K562 (cell line): ENCODE data around the gene SLX4IP. TPM values are rescaled to one million over a fixed set of nuclear protein-coding genes. Genes with fewer than 3 reads are reported as not detected.

Source experiments
- ATAC-seq: fragments of 200-7000 bp; cut with Tn5 transposase; 3 replicates; pipeline ENCODE4 v1.9.1; 2020; ENCODE audit warnings: moderate library complexity
- BruUV-seq: library from RNA; stranded (reverse); fragments of 400-500 nt; replicated peaks from 2 replicates; lab custom pipeline; 2021; lab: Mats Ljungman, UMichigan
- CTCF ChIA-PET: fragments of 300-600 bp; formaldehyde crosslinking; extraction: SDS; loops from one replicate; lab custom pipeline; 2021; ENCODE audit warnings: low intra/inter-chr PET ratio; lab: Yijun Ruan, JAX
- POLR2A ChIA-PET: fragments of 300-600, 350-650 bp; sonication (Branson Sonifier 250); formaldehyde crosslinking; extraction: SDS; loops from one replicate; lab custom pipeline; 2021; ENCODE audit warnings: antibody characterized with exemption, inconsistent platforms; lab: Yijun Ruan, JAX
- DNase-seq, 4 experiments: peaks; one replicate each; pipeline versions ENCODE4 v3.0.0 to v3.0.0-alpha.2; 2011 to 2018; ENCODE audit warnings: low spot score in 3 of 4, mixed read lengths in 3 of 4; ENCODE audit errors: extremely low read depth in 1 of 4
- FAIRE-seq: peaks from 2 replicates; lab custom pipeline; 2011; peaks lifted over from hg19 to GRCh38; lab: Jason Lieb, UNC
- H2AFZ ChIP-seq: 2 replicates; pipeline ENCODE4 v1.6.0; 2011; ENCODE audit warnings: low read depth, low read length, control low read depth, inconsistent platforms
- H3K27ac ChIP-seq: fragments of 200-600 bp; 3 replicates; pipeline ENCODE4 v1.8.0; 2011; ENCODE audit warnings: low read depth, mild to moderate bottlenecking, control low read depth, inconsistent platforms, low read length, moderate library complexity, mixed read lengths; ENCODE audit errors: extremely low read depth
- H3K27me3 ChIP-seq, 2 experiments: fragments of 300-600 bp in 1 of 2; 2 replicates in 1 of 2; 3 replicates in 1 of 2; pipeline versions ENCODE4 v1.6.0 to v1.8.0; 2011; ENCODE audit warnings: inconsistent platforms in 2 of 2, low read length in 2 of 2, mild to moderate bottlenecking in 1 of 2, mixed read lengths in 1 of 2, moderate library complexity in 1 of 2; ENCODE audit not compliant: control insufficient read depth in 2 of 2, insufficient read depth in 2 of 2
- H3K36me3 ChIP-seq: fragments of 300-600 bp; 3 replicates; pipeline ENCODE4 v1.8.0; 2011; ENCODE audit warnings: mild to moderate bottlenecking, low read length, inconsistent platforms; ENCODE audit not compliant: control insufficient read depth, insufficient read depth
- H3K4me1 ChIP-seq, 2 experiments: fragments of 200-600 bp in 1 of 2; replicated peaks in 1 of 2; 2 replicates in 1 of 2; 3 replicates in 1 of 2; pipeline versions ENCODE4 v1.5.1 to v1.8.0; 2011; ENCODE audit warnings: inconsistent platforms in 2 of 2, low read length in 2 of 2, mild to moderate bottlenecking in 1 of 2, mixed read lengths in 1 of 2, moderate library complexity in 1 of 2; ENCODE audit not compliant: control insufficient read depth in 2 of 2, insufficient read depth in 2 of 2
- H3K4me2 ChIP-seq: 2 replicates; pipeline ENCODE4 v1.6.1; 2011; ENCODE audit warnings: low read length, control low read depth, inconsistent platforms, mixed read lengths; ENCODE audit not compliant: insufficient read depth
- H3K4me3 ChIP-seq: fragments of 200-600 bp; sonication (generic), shearing (Covaris generic); 2 replicates; pipeline ENCODE4 v1.5.1; 2016; ENCODE audit warnings: control low read depth, inconsistent platforms
- H3K79me2 ChIP-seq: fragments of 200-600 bp; 3 replicates; pipeline ENCODE4 v1.8.0; 2011; ENCODE audit warnings: low read length, inconsistent platforms; ENCODE audit not compliant: control insufficient read depth, insufficient read depth
- H3K9ac ChIP-seq, 2 experiments: 2 replicates each; pipeline versions ENCODE4 v1.6.0 to v1.6.1; 2011; ENCODE audit warnings: low read depth in 2 of 2, low read length in 2 of 2, control low read depth in 1 of 2, inconsistent platforms in 1 of 2, mild to moderate bottlenecking in 1 of 2, mixed read lengths in 1 of 2; ENCODE audit not compliant: insufficient read depth in 1 of 2
- H3K9me1 ChIP-seq: one replicate; pipeline ENCODE4 v1.6.0; 2011; ENCODE audit warnings: inconsistent platforms, mild to moderate bottlenecking, low read length, moderate library complexity; ENCODE audit not compliant: control insufficient read depth, insufficient read depth
- H3K9me3 ChIP-seq: replicated peaks from 2 replicates; pipeline ENCODE4 v1.5.1; 2011; ENCODE audit warnings: low read depth, low read length, inconsistent platforms; ENCODE audit not compliant: control insufficient read depth, insufficient read depth
- H4K20me1 ChIP-seq: replicated peaks from 2 replicates; pipeline ENCODE4 v1.6.1; 2011; ENCODE audit warnings: low read length, inconsistent platforms, mixed read lengths; ENCODE audit not compliant: control insufficient read depth, insufficient read depth
- E4F1 ChIP-seq: fragments of 250-450 bp; sonication (Bioruptor Pico); IDR thresholded peaks from 2 replicates; pipeline ENCODE4 v1.5.0; 2021; ENCODE audit warnings: mild to moderate bottlenecking, borderline replicate concordance
- ELK3 ChIP-seq: fragments of 450-650 bp; formaldehyde crosslinking; IDR thresholded peaks from 2 replicates; pipeline ENCODE4 v1.4.0; 2020; ENCODE audit warnings: mild to moderate bottlenecking
- KDM5B ChIP-seq: fragments of 200-600 bp; sonication (generic); IDR thresholded peaks from 2 replicates; pipeline ENCODE4 v1.6.1; 2012; ENCODE audit warnings: low read depth, mild to moderate bottlenecking, moderate library complexity, low read length, control low read depth, inconsistent platforms; ENCODE audit not compliant: insufficient replicate concordance
- MIER1 ChIP-seq: fragments of 450-650 bp; IDR thresholded peaks from 2 replicates; pipeline ENCODE4 v1.6.1; 2016; ENCODE audit warnings: antibody characterized with exemption, mild to moderate bottlenecking, low read depth
- PHF20 ChIP-seq: fragments of 450-650 bp; IDR thresholded peaks from 2 replicates; pipeline ENCODE4 v1.6.1; 2018; ENCODE audit not compliant: partially characterized antibody
- POLR2B ChIP-seq: fragments of 450-650 bp; IDR thresholded peaks from 2 replicates; pipeline ENCODE4 v1.6.1; 2018; ENCODE audit warnings: low read depth; ENCODE audit not compliant: partially characterized antibody
- RUNX1 ChIP-seq: sonication (generic); IDR thresholded peaks from 2 replicates; pipeline ENCODE4 v1.6.1; 2016; ENCODE audit warnings: antibody characterized with exemption, low read depth
- SETDB1 ChIP-seq: IDR thresholded peaks from one replicate; pipeline ENCODE4 v1.6.1; 2012; ENCODE audit warnings: low read length, control low read depth, inconsistent platforms
- ZEB2 ChIP-seq: fragments of 450-650 bp; IDR thresholded peaks from 2 replicates; pipeline ENCODE4 v1.6.1; 2016
- ZFP91 ChIP-seq: sonication (generic); formaldehyde crosslinking; IDR thresholded peaks from 2 replicates; pipeline ENCODE4 v1.8.0; 2022; ENCODE audit warnings: mild to moderate bottlenecking, missing genetic modification reagents
- ZNF121 ChIP-seq: sonication (generic); formaldehyde crosslinking; conservative IDR thresholded peaks from 2 replicates; pipeline ENCODE4 v1.8.0; 2022; ENCODE audit warnings: missing genetic modification reagents
- ZNF134 ChIP-seq: fragments of 250-450 bp; sonication (Bioruptor Pico); conservative IDR thresholded peaks from 2 replicates; pipeline ENCODE4 v1.4.0; 2020
- ZNF143 ChIP-seq: sonication (generic); formaldehyde crosslinking; IDR thresholded peaks from 2 replicates; pipeline ENCODE4 v1.9.0; 2022; ENCODE audit warnings: mild to moderate bottlenecking, missing genetic modification reagents
- ZNF175 ChIP-seq: fragments of 200-800 bp; sonication (Bioruptor generic); IDR thresholded peaks from 2 replicates; pipeline ENCODE4 v1.6.1; 2016; ENCODE audit warnings: low read depth, mild to moderate bottlenecking, missing genetic modification characterization, missing compliant biosample characterization
- ZNF384 ChIP-seq: IDR thresholded peaks from 2 replicates; pipeline ENCODE4 v1.6.1; 2012; ENCODE audit warnings: low read depth, low read length, improper control_type of control experiment
- ZNF57 ChIP-seq: fragments of 450-650 bp; formaldehyde crosslinking; IDR thresholded peaks from 2 replicates; pipeline ENCODE4 v1.4.0; 2020; ENCODE audit warnings: mild to moderate bottlenecking, moderate library complexity
- WGBS: fragments of 100-300 bp; shearing (Covaris generic); methylation state at CpG from one replicate; pipeline ENCODE4 v1.1.6; 2016; ENCODE audit warnings: low coverage, mixed read lengths; ENCODE audit not compliant: insufficient coverage; ENCODE audit errors: missing lambda C conversion rate; 5-methylcytosine and 5-hydroxymethylcytosine counted together
- in situ Hi-C: fragments of 300-500 bp; cut with MboI; formaldehyde crosslinking; loops from 4 replicates; pipeline ENCODE4 v1.15.0; 2018; ENCODE audit warnings: inconsistent platforms, mixed read lengths
- intact Hi-C: fragments of 100-400 bp; cut with micrococcal nuclease; formaldehyde crosslinking; loops from 2 replicates; pipeline ENCODE4 v1.14.2; 2022
- polyA plus RNA-seq, 8 experiments: library from polyadenylated mRNA; depleted of rRNA in 4 of 8; stranded (reverse) in 5 of 8; unstranded in 3 of 8; fragments of >200 nt; fragmentation: Nextera tagmentation in 2 of 8; fragmentation: Illumina TruSeq in 1 of 8; extraction: Ambion mirVana in 2 of 8; extraction: Trizol in 1 of 8; gene quantifications; 2 replicates each; pipeline versions ENCODE4 v1.2.1 to v1.2.3, GENCODE V29; 2011 to 2014; ENCODE audit warnings: inconsistent platforms in 1 of 8, missing spikeins in 1 of 8
- total RNA-seq, 7 experiments: library from RNA; depleted of rRNA in 6 of 7; stranded (reverse); fragments of >200 nt in 6 of 7; fragmentation: Illumina TruSeq in 2 of 7; extraction: Trizol in 2 of 7; gene quantifications; 2 replicates each; pipeline versions ENCODE4 v1.2.1 to v1.2.3, GENCODE V29; 2011 to 2021; ENCODE audit warnings: low replicate concordance in 1 of 7
- TF ChIP-seq, protein P1 (sequence below): fragments of 450-650 bp; IDR thresholded peaks from 2 replicates; pipeline ENCODE4 v1.7.0; 2016; ENCODE audit warnings: borderline replicate concordance
- TF ChIP-seq, protein P2 (sequence below): fragments of 250-450 bp; sonication (Bioruptor Pico); IDR thresholded peaks from 2 replicates; pipeline ENCODE4 v1.8.0; 2021; ENCODE audit warnings: moderate library complexity, mild to moderate bottlenecking, inconsistent platforms

The SLX4IP gene
- total and polyA plus RNA-seq, 9 of the 15 experiments (the other 6 are each of a cell fraction or from before 2014, with no cell fraction given): 1.5 to 5.9 (median 3.5) TPM

DNA sequence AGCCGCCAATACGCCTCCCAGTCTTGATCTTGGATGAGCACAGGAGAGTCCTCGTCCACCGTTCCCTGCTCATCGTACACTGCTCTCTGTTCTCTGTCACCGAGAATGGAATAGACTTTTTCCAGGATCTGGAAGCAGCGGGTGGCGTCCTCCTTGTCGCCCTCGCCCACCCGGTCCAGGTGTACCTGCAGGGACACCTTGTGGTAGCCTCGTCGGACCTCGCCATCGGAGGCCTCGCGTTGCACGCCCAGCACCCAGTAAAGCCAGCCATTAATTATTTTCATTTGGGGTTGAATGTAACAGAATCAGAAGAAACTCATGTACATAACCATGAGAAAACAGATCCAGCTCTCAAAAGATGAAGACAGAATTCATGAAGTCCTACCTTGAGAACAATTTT, 178.8 kb downstream of the SLX4IP start:
- intact Hi-C loops (no loop called here), in situ Hi-C loops (no loop called here)
- POLR2A ChIA-PET: no interaction called here
- CTCF ChIA-PET: no interaction called here
- no peaks in the 10 kb centered on the region for H4K20me1 ChIP-seq
- ATAC-seq (no peak), DNase-seq (no peak), FAIRE-seq (no peak)
- no peak overlapping the region for H3K9ac ChIP-seq
- no peaks in the 10 kb centered on the region for H3K79me2 ChIP-seq
- H3K36me3 ChIP-seq: no peaks in the 10 kb centered on the region
- no peaks in the 10 kb centered on the region for H3K27me3 ChIP-seq
- TF ChIP-seq ZNF384: no peak
- no peak for TF ChIP-seq ZNF143
- TF ChIP-seq RUNX1: no peak
- TF ChIP-seq ZNF134 (CRISPR knock-in tag): no peak
- TF ChIP-seq ZNF175: no peak
- TF ChIP-seq, protein P1, sequence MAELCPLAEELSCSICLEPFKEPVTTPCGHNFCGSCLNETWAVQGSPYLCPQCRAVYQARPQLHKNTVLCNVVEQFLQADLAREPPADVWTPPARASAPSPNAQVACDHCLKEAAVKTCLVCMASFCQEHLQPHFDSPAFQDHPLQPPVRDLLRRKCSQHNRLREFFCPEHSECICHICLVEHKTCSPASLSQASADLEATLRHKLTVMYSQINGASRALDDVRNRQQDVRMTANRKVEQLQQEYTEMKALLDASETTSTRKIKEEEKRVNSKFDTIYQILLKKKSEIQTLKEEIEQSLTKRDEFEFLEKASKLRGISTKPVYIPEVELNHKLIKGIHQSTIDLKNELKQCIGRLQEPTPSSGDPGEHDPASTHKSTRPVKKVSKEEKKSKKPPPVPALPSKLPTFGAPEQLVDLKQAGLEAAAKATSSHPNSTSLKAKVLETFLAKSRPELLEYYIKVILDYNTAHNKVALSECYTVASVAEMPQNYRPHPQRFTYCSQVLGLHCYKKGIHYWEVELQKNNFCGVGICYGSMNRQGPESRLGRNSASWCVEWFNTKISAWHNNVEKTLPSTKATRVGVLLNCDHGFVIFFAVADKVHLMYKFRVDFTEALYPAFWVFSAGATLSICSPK: no peak
- TF ChIP-seq PHF20: no peak
- no peak for TF ChIP-seq ZNF57 (CRISPR knock-in tag)
- TF ChIP-seq ELK3 (CRISPR knock-in tag): no peak
- TF ChIP-seq ZFP91: no peak
- TF ChIP-seq, protein P2, sequence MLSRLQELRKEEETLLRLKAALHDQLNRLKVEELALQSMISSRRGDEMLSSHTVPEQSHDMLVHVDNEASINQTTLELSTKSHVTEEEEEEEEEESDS (CRISPR knock-in tag): no peak
- TF ChIP-seq MIER1: no peak
- no peak for TF ChIP-seq E4F1 (CRISPR knock-in tag)
- no peak for TF ChIP-seq ZEB2
- TF ChIP-seq KDM5B: no peak
- TF ChIP-seq ZNF121 (CRISPR knock-in tag): no peak
- no peak for TF ChIP-seq POLR2B
- no peak for TF ChIP-seq SETDB1
- no peaks in the 10 kb centered on the region for H3K4me1 ChIP-seq
- no peaks in the 10 kb centered on the region for H3K9me1 ChIP-seq
- H2AFZ ChIP-seq: no peak overlapping the region
- H3K27ac ChIP-seq: no peak overlapping the region
- no peak overlapping the region for H3K4me3 ChIP-seq
- H3K9me3 ChIP-seq: no peaks in the 10 kb centered on the region
- 67% methylated on average over 6 of the region's 18 CpGs for WGBS
- H3K4me2 ChIP-seq: no peak overlapping the region
- BruUV-seq: no TSS peak
